ENCODE data around the gene BCL7A.

DNA sequence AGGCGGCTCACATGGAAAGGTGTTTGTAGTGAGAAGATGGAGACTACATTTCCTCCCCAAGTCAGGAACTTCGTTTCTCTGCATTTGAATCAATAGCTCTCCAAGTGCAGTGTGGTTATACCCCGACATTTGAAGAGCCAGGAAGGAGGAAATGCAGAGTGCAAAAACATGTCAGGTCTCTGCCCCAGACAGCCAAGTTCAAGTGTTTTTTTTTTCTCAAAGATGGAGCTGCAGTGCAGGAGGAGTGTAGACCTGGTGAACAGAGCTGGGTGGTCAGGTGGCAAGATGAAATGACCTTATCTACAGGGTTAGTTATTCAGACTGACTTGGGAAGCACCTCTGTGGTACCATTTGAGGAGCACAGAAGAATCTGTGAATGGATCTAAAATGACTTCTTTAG lies 78.2 kb downstream of the BCL7A start:
- TF ChIP-seq, protein P1, sequence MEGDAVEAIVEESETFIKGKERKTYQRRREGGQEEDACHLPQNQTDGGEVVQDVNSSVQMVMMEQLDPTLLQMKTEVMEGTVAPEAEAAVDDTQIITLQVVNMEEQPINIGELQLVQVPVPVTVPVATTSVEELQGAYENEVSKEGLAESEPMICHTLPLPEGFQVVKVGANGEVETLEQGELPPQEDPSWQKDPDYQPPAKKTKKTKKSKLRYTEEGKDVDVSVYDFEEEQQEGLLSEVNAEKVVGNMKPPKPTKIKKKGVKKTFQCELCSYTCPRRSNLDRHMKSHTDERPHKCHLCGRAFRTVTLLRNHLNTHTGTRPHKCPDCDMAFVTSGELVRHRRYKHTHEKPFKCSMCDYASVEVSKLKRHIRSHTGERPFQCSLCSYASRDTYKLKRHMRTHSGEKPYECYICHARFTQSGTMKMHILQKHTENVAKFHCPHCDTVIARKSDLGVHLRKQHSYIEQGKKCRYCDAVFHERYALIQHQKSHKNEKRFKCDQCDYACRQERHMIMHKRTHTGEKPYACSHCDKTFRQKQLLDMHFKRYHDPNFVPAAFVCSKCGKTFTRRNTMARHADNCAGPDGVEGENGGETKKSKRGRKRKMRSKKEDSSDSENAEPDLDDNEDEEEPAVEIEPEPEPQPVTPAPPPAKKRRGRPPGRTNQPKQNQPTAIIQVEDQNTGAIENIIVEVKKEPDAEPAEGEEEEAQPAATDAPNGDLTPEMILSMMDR (IDR thresholded peaks at IDR 0.05) = no peak
- no peak for TF ChIP-seq POLR2A (IDR thresholded peaks at IDR 0.05)

Data from right lobe of liver (tissue), 4 donors.